Keratinocyte (primary cell): ENCODE data around the gene ATP2B2. TPM values are rescaled to one million over a fixed set of nuclear protein-coding genes. Genes with fewer than 3 reads are reported as not detected.
"Not testable (repeated sequence)": the region's sequence is repeated elsewhere in the genome, so short reads cannot be mapped to it uniquely, and the experiment has no call there.

Source experiments
- DNase-seq: peaks from one replicate; pipeline ENCODE4 v3.0.0-alpha.2; 2011; ENCODE audit warnings: low read depth, missing footprints, low spot score
- FAIRE-seq: peaks from 2 replicates; lab custom pipeline; 2011; peaks lifted over from hg19 to GRCh38; lab: Jason Lieb, UNC
- H2AFZ ChIP-seq: 2 replicates; pipeline ENCODE4 v1.6.0; 2012; ENCODE audit warnings: low read length, control low read depth, inconsistent platforms; ENCODE audit not compliant: control insufficient read depth
- H3K27ac ChIP-seq: 2 replicates; pipeline ENCODE4 v1.5.1; 2011; ENCODE audit warnings: low read length; ENCODE audit not compliant: control insufficient read depth, insufficient read depth
- H3K27me3 ChIP-seq: 3 replicates; pipeline ENCODE4 v1.6.0; 2011; ENCODE audit warnings: low read length; ENCODE audit not compliant: control insufficient read depth, insufficient read depth; ENCODE audit errors: extremely low read depth
- H3K36me3 ChIP-seq, 2 experiments: 2 replicates in 1 of 2; 3 replicates in 1 of 2; pipeline ENCODE4 v1.5.1; 2011; ENCODE audit warnings: low read length in 2 of 2, mild to moderate bottlenecking in 1 of 2; ENCODE audit not compliant: control insufficient read depth in 2 of 2, insufficient read depth in 2 of 2; ENCODE audit errors: extremely low read depth in 1 of 2
- H3K4me1 ChIP-seq: 3 replicates; pipeline ENCODE4 v1.5.1; 2011; ENCODE audit warnings: low read length; ENCODE audit not compliant: control insufficient read depth, insufficient read depth; ENCODE audit errors: extremely low read depth
- H3K4me2 ChIP-seq: 3 replicates; pipeline ENCODE4 v1.6.0; 2011; ENCODE audit warnings: low read depth, low read length; ENCODE audit not compliant: control insufficient read depth, insufficient read depth; ENCODE audit errors: extremely low read depth
- H3K4me3 ChIP-seq, 3 experiments: fragments of 200-600 bp in 1 of 3; sonication (generic) in 1 of 3; 2 replicates in 2 of 3; 3 replicates in 1 of 3; pipeline ENCODE4 v1.5.1; 2011 to 2016; ENCODE audit warnings: low read length in 3 of 3, mild to moderate bottlenecking in 3 of 3, control low read depth in 2 of 3, inconsistent platforms in 1 of 3, low read depth in 1 of 3, mixed read lengths in 1 of 3, mixed run types in 1 of 3, moderate library complexity in 1 of 3; ENCODE audit not compliant: control insufficient read depth in 2 of 3, insufficient read depth in 2 of 3; ENCODE audit errors: extremely low read depth in 1 of 3
- H3K79me2 ChIP-seq: 2 replicates; pipeline ENCODE4 v1.6.0; 2012; ENCODE audit warnings: low read length; ENCODE audit not compliant: control insufficient read depth, insufficient read depth
- H3K9ac ChIP-seq: 3 replicates; pipeline ENCODE4 v1.6.0; 2011; ENCODE audit warnings: low read length; ENCODE audit not compliant: control insufficient read depth, insufficient read depth; ENCODE audit errors: extremely low read depth
- H3K9me1 ChIP-seq: 3 replicates; pipeline ENCODE4 v1.6.0; 2011; ENCODE audit warnings: low read length; ENCODE audit not compliant: control insufficient read depth, insufficient read depth; ENCODE audit errors: extremely low read depth
- H3K9me3 ChIP-seq: 2 replicates; pipeline ENCODE4 v1.5.1; 2012; ENCODE audit warnings: low read depth, low read length; ENCODE audit not compliant: control insufficient read depth
- H4K20me1 ChIP-seq: 3 replicates; pipeline ENCODE4 v1.6.0; 2011; ENCODE audit warnings: low read length; ENCODE audit not compliant: control insufficient read depth, insufficient read depth; ENCODE audit errors: extremely low read depth
- CTCF ChIP-seq, 3 experiments: IDR thresholded peaks in 1 of 3; conservative IDR thresholded peaks in 1 of 3; optimal IDR thresholded peaks in 1 of 3; 2 replicates in 2 of 3; 3 replicates in 1 of 3; pipeline versions ENCODE3 to v1.5.1; 2011; ENCODE audit warnings: low read length in 3 of 3, mild to moderate bottlenecking in 3 of 3, moderate library complexity in 2 of 3, control low read depth in 1 of 3, inconsistent platforms in 1 of 3; ENCODE audit not compliant: insufficient read depth in 2 of 3; ENCODE audit errors: extremely low read depth in 1 of 3
- EZH2 ChIP-seq: IDR thresholded peaks from one replicate; pipeline ENCODE4 v1.6.1; 2012; ENCODE audit warnings: inconsistent platforms, mild to moderate bottlenecking, low read length, moderate library complexity
- dilution Hi-C: fragments of 300-500 bp; cut with MboI; formaldehyde crosslinking; loops from one replicate; pipeline ENCODE4 v1.7.0; 2020; ENCODE audit warnings: low sequenced_read_pairs; ENCODE audit not compliant: extremely low pct_ligation_motif_present
- polyA plus RNA-seq, 5 experiments: library from polyadenylated mRNA; depleted of rRNA in 3 of 5; stranded (reverse) in 3 of 5; stranded (forward) in 1 of 5; unstranded in 1 of 5; fragments of >200 nt; gene quantifications; 1 replicate in 1 of 5; 2 replicates in 3 of 5; 3 replicates in 1 of 5; pipeline versions ENCODE4 v1.2.1 to v1.2.3, GENCODE V29; 2011 to 2012; ENCODE audit warnings: missing spikeins in 2 of 5, low read depth in 1 of 5, low replicate concordance in 1 of 5

Gene ATP2B2
- polyA plus RNA-seq, 1 donor (not counting 4 experiments of a cell fraction or from before 2014, with no cell fraction given) = not detected

DNA sequence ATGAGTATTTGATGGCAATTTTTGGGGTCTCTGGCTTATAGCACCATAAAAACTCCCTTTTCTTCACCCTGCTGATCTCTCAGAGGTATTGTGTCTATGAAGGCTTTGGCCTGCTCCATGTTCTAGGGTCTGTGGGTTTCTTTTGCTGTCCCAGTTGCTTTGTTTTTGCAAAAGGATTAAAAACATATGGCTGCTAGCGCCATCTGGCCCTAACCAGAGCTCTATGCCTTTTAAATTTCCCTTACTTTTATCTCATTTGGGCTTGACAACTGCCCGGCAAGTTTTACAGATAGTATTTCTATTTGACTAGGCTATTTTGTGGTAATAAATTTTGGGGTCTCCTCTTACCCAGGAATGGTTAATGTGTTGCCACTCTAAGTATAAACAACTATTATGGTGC is 206.2 kb downstream of the ATP2B2 start:
- Histone ChIP-seq H4K20me1 (peaks cover 4% of the 10 kb centered on the region), H3K9ac (no peak overlapping the region), H3K4me2 (no peak overlapping the region), H3K4me3 (no peak overlapping the region), H2AFZ (no peak overlapping the region), H3K27me3 (no peaks in the 10 kb centered on the region), H3K79me2 (no peaks in the 10 kb centered on the region), H3K27ac (no peak overlapping the region), H3K9me3 (no peaks in the 10 kb centered on the region), H3K36me3 (peaks cover 26 to 31% of the 10 kb centered on the region in 2 experiments), H3K4me1 (no peaks in the 10 kb centered on the region), H3K9me1 (no peaks in the 10 kb centered on the region)
- dilution Hi-C loops = no loop called here
- DNase-seq = no peak
- FAIRE-seq = no peak
- no peak for TF ChIP-seq EZH2
- no peak for TF ChIP-seq CTCF (optimal IDR thresholded peaks at IDR 0.05 in 1 of 3, IDR thresholded peaks at IDR 0.05 in 1 of 3, conservative IDR thresholded peaks at IDR 0.05 in 1 of 3; ENCODE audit: extremely low read depth in 1 of 3, insufficient read depth in 2 of 3, low read length in 3 of 3)

DNA sequence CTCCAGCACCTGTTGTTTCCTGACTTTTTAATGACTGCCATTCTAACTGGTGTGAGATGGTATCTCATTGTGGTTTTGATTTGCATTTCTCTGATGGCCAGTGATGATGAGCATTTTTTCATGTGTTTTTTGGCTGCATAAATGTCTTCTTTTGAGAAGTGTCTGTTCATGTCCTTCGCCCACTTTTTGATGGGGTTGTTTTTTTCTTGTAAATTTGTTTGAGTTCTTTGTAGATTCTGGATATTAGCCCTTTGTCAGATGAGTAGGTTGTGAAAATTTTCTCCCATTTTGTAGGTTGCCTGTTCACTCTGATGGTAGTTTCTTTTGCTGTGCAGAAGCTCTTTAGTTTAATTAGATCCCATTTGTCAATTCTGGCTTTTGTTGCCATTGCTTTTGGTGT is 207.3 kb downstream of the ATP2B2 start:
- H3K4me3 ChIP-seq, H3K9ac ChIP-seq, FAIRE-seq, H3K79me2 ChIP-seq, H4K20me1 ChIP-seq, DNase-seq, H3K4me2 ChIP-seq, H3K9me1 ChIP-seq, H3K27me3 ChIP-seq, H3K9me3 ChIP-seq, H2AFZ ChIP-seq, H3K27ac ChIP-seq, H3K4me1 ChIP-seq, dilution Hi-C loops: not testable (repeated sequence)
- H3K36me3 ChIP-seq = peaks cover 19 to 25% of the 10 kb centered on the region in 2 experiments

DNA sequence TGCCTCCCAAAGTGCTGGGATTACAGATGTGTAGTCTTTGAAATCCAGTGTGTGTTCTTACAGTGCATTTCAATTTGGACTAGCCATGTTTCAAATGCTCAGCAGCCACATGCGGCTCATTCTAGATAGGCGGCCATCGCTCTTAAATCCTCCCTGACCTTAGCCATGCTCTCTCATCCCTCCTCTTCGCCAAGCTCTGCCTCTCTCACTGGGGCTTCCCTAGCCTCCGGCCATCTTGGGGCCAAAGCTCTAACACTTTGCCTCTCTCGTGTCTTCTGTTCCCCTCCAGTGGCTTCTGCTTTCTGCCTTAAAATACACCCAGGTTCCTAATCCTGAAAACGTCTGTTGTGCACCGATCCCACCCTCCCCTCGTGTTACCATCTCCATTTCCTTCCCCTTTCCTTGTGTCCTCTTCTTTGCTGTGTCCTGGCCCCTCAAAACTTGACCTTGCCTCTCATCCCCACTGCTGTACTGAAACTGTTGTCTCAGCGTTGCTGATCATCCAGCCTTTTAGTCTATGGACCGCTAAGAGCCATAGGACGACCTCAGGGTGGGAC is 211.3 kb downstream of the ATP2B2 start:
- Histone ChIP-seq H3K9me3 (no peaks in the 10 kb centered on the region), H3K4me2 (no peak overlapping the region), H3K4me3 (no peak overlapping the region), H4K20me1 (no peaks in the 10 kb centered on the region), H3K27ac (no peak overlapping the region), H3K9ac (no peak overlapping the region), H3K27me3 (no peaks in the 10 kb centered on the region), H2AFZ (no peak overlapping the region), H3K4me1 (no peaks in the 10 kb centered on the region), H3K79me2 (no peaks in the 10 kb centered on the region), H3K36me3 (peaks cover 3 to 13% of the 10 kb centered on the region in 2 experiments), H3K9me1 (no peaks in the 10 kb centered on the region)
- DNase-seq = no peak
- no peak for TF ChIP-seq CTCF (optimal IDR thresholded peaks at IDR 0.05 in 1 of 3, IDR thresholded peaks at IDR 0.05 in 1 of 3, conservative IDR thresholded peaks at IDR 0.05 in 1 of 3; ENCODE audit: extremely low read depth in 1 of 3, insufficient read depth in 2 of 3, low read length in 3 of 3)
- TF ChIP-seq EZH2 = no peak
- FAIRE-seq = no peak
- dilution Hi-C loops = no loop called here
